Measurements from ENCODE around the gene LAMTOR5. TPM values are rescaled to one million over a fixed set of nuclear protein-coding genes. Genes with fewer than 3 reads are reported as not detected.
A peak's percentile ranks its signal among the peaks of the same experiment; 100 is the strongest.

The LAMTOR5 gene
- polyA plus RNA-seq, 1 donor from 2014 or later, result 102 TPM

- no peaks in the 10 kb centered on the region for H3F3A ChIP-seq (ENCODE audit: insufficient read depth, low read length, poor library complexity, severe bottlenecking)
- H3K9ac ChIP-seq (ENCODE audit: low read length), result no peak overlapping the region
- H3K4me2 ChIP-seq (ENCODE audit: low read length), result no peak overlapping the region
- TF ChIP-seq SMC3 (conservative IDR thresholded peaks at IDR 0.05; ENCODE audit: poor library complexity) (peak; percentile 81), POLR2AphosphoS5 (IDR thresholded peaks at IDR 0.05) (no peak), EP300 (conservative IDR thresholded peaks at IDR 0.05; ENCODE audit: poor library complexity, severe bottlenecking) (no peak), TAF1 (IDR thresholded peaks at IDR 0.05; ENCODE audit: low read depth) (no peak), MXI1 (conservative IDR thresholded peaks at IDR 0.05; ENCODE audit: poor library complexity, severe bottlenecking) (no peak), REST (IDR thresholded peaks at IDR 0.05; ENCODE audit: borderline replicate concordance) (no peak), CTCF (IDR thresholded peaks at IDR 0.05; ENCODE audit: poor library complexity, severe bottlenecking) (peak; percentile 72), RAD21 (conservative IDR thresholded peaks at IDR 0.05) (peak; percentile 69)
- no peak overlapping the region for H3K4me3 ChIP-seq (ENCODE audit: low read length)
- no peaks in the 10 kb centered on the region for H3K36me3 ChIP-seq (ENCODE audit: insufficient read depth, low read length)
- H3K27me3 ChIP-seq (ENCODE audit: insufficient read depth, low read depth, low read length), result no peaks in the 10 kb centered on the region
- H3K79me2 ChIP-seq (replicated peaks; ENCODE audit: insufficient read depth, low read length), result no peaks in the 10 kb centered on the region
- no peak overlapping the region for H3K27ac ChIP-seq (ENCODE audit: low read length)
- no peaks in the 10 kb centered on the region for H3K9me3 ChIP-seq (ENCODE audit: low read length)
- H3K9me2 ChIP-seq (ENCODE audit: insufficient read depth, low read length), result no peaks in the 10 kb centered on the region
- H4K20me1 ChIP-seq (ENCODE audit: insufficient read depth), result no peaks in the 10 kb centered on the region
- no peak overlapping the region for H2AFZ ChIP-seq (ENCODE audit: low read depth, low read length)
Measured at GRCh38 chr1:110412576-110412975, 5.1 kb upstream of the LAMTOR5 start.

GRCh38 chr1:110411173-110411735, 3.8 kb upstream of the LAMTOR5 start:
- no peaks in the 10 kb centered on the region for H3K9me3 ChIP-seq (ENCODE audit: low read length)
- no peaks in the 10 kb centered on the region for H3K36me3 ChIP-seq (ENCODE audit: insufficient read depth, low read length)
- H3K27me3 ChIP-seq (ENCODE audit: insufficient read depth, low read depth, low read length), result no peaks in the 10 kb centered on the region
- no peak overlapping the region for H3K4me2 ChIP-seq (ENCODE audit: low read length)
- H2AFZ ChIP-seq (ENCODE audit: low read depth, low read length), result no peak overlapping the region
- TF ChIP-seq EP300 (conservative IDR thresholded peaks at IDR 0.05; ENCODE audit: poor library complexity, severe bottlenecking), result no peak
- TF ChIP-seq REST (IDR thresholded peaks at IDR 0.05; ENCODE audit: borderline replicate concordance), result no peak
- TF ChIP-seq MXI1 (conservative IDR thresholded peaks at IDR 0.05; ENCODE audit: poor library complexity, severe bottlenecking), result no peak
- no peak for TF ChIP-seq CTCF (IDR thresholded peaks at IDR 0.05; ENCODE audit: poor library complexity, severe bottlenecking)
- TF ChIP-seq EZH2 (IDR thresholded peaks at IDR 0.05; ENCODE audit: borderline replicate concordance, insufficient read depth, low read length, poor library complexity, severe bottlenecking), result no peak
- H3K27ac ChIP-seq (ENCODE audit: low read length), result no peak overlapping the region
- no peaks in the 10 kb centered on the region for H3F3A ChIP-seq (ENCODE audit: insufficient read depth, low read length, poor library complexity, severe bottlenecking)
- H4K20me1 ChIP-seq (ENCODE audit: insufficient read depth), result no peaks in the 10 kb centered on the region
- no peak overlapping the region for H3K4me3 ChIP-seq (ENCODE audit: low read length)
- H3K79me2 ChIP-seq (replicated peaks; ENCODE audit: insufficient read depth, low read length), result peaks cover 9% of the 10 kb centered on the region
- H3K9ac ChIP-seq (ENCODE audit: low read length), result no peak overlapping the region
- no peaks in the 10 kb centered on the region for H3K9me2 ChIP-seq (ENCODE audit: insufficient read depth, low read length)
